Measurements from ENCODE around the gene CLMP. TPM values are rescaled to one million over a fixed set of nuclear protein-coding genes. Genes with fewer than 3 reads are reported as not detected.

Gene CLMP
- total and polyA plus RNA-seq, 3 donors from 2014 or later: 6.0 to 6.5 (median 6.3) TPM

DNA sequence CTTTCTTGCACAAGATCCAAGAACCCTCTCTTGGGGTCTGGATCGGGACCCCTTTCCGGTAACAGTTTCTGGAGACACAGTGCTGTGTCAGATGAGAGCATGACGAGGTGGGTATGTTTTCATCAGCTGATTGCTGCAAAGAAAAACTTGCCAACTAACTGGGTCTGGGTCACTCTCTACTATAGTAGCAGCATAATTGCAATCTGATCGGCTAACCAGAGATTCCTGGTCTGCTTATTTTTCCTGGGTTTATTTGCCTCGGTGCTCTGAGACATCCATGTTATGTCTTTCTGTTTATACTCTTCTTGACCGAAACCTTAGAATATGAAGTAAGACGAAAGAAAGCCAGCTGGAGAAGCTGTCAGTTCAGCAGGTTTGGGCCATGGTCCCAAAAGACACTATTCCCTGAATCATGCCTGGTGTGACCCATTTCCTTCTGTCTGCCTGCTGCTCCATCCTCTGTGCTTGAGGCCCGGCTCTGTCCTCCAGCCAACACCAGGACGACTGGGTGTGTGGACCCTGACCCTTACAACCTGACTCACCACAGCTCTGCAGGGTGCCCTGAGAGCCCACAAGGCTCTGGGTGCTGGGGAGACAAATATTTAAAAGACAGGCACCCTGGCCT, 24.1 kb upstream of the CLMP start:
- intact Hi-C loops (cut with DNase I; ENCODE audit: low total_unique reads): no loop called here
- Histone ChIP-seq H3K4me3 (no peak overlapping the region), H3K9me3 (no peaks in the 10 kb centered on the region), H3K4me1 (no peaks in the 10 kb centered on the region), H3K27ac (no peak overlapping the region), H3K27me3 (no peaks in the 10 kb centered on the region), H3K36me3 (ENCODE audit: low read depth, missing control alignments) (no peaks in the 10 kb centered on the region)
- DNase-seq: no peak
- TF ChIP-seq, protein P1, sequence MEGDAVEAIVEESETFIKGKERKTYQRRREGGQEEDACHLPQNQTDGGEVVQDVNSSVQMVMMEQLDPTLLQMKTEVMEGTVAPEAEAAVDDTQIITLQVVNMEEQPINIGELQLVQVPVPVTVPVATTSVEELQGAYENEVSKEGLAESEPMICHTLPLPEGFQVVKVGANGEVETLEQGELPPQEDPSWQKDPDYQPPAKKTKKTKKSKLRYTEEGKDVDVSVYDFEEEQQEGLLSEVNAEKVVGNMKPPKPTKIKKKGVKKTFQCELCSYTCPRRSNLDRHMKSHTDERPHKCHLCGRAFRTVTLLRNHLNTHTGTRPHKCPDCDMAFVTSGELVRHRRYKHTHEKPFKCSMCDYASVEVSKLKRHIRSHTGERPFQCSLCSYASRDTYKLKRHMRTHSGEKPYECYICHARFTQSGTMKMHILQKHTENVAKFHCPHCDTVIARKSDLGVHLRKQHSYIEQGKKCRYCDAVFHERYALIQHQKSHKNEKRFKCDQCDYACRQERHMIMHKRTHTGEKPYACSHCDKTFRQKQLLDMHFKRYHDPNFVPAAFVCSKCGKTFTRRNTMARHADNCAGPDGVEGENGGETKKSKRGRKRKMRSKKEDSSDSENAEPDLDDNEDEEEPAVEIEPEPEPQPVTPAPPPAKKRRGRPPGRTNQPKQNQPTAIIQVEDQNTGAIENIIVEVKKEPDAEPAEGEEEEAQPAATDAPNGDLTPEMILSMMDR (IDR thresholded peaks at IDR 0.05): no peak
- TF ChIP-seq POLR2A (IDR thresholded peaks at IDR 0.05): no peak
- 80 to 90% methylated on average over 8 to 9 of the region's 9 CpGs for WGBS, 2 donors

DNA sequence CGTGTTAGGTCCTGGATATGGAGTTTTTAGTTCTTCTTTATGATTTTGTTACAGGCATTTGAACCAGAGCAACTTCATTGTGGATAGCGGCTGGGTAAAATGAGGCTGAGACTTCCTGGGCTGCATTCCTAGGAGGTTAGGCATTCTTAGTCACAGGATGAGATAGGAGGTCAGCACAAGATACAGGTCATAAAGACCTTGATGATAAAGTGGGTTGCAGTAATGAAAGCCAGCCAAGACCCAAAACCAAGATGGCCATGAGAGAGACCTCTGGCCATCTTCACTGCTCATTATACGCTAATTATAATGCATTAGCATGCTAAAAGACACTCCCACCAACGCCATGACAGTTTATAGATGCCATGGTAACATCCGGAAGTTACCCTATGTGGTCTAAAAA, 23.4 kb upstream of the CLMP start:
- H3K4me1 ChIP-seq: no peaks in the 10 kb centered on the region
- H3K4me3 ChIP-seq: no peak overlapping the region
- intact Hi-C loops (cut with DNase I; ENCODE audit: low total_unique reads): no loop called here
- H3K9me3 ChIP-seq: no peaks in the 10 kb centered on the region
- TF ChIP-seq, protein P1 (IDR thresholded peaks at IDR 0.05): no peak
- no peak for TF ChIP-seq POLR2A (IDR thresholded peaks at IDR 0.05)
- H3K27ac ChIP-seq: no peak overlapping the region
- H3K36me3 ChIP-seq (ENCODE audit: low read depth, missing control alignments): no peaks in the 10 kb centered on the region
- no peaks in the 10 kb centered on the region for H3K27me3 ChIP-seq
- DNase-seq: no peak
- 74 to 75% methylated on average over 5 of the region's 5 CpGs for WGBS, 2 donors

DNA sequence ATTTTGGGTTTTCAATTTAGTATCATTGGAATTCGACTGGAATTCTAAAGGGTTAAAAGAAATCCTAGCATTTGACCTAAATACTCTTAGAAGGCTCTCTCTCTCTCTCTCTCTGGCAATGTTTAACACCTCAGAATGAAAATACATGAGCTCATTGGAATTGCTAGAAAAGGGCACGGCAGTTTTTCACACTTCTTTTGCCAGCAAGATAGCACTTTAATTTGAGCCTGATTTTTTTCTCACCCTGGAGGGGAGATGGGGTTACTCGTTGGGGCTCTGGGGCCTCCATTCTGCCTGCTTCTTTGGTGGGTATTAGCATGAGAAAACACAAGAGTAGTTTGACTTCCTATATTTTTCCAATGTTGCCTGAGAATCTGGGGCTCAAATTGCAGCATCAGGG, 22.8 kb upstream of the CLMP start:
- Histone ChIP-seq H3K4me3 (no peak overlapping the region), H3K9me3 (no peaks in the 10 kb centered on the region), H3K36me3 (ENCODE audit: low read depth, missing control alignments) (no peaks in the 10 kb centered on the region), H3K27me3 (no peaks in the 10 kb centered on the region), H3K4me1 (no peaks in the 10 kb centered on the region), H3K27ac (no peak overlapping the region)
- no peak for DNase-seq
- intact Hi-C loops (cut with DNase I; ENCODE audit: low total_unique reads): no loop called here
- WGBS, 2 donors: 31 to 38% methylated on average over 3 of the region's 3 CpGs
- no peak for TF ChIP-seq POLR2A (IDR thresholded peaks at IDR 0.05)

DNA sequence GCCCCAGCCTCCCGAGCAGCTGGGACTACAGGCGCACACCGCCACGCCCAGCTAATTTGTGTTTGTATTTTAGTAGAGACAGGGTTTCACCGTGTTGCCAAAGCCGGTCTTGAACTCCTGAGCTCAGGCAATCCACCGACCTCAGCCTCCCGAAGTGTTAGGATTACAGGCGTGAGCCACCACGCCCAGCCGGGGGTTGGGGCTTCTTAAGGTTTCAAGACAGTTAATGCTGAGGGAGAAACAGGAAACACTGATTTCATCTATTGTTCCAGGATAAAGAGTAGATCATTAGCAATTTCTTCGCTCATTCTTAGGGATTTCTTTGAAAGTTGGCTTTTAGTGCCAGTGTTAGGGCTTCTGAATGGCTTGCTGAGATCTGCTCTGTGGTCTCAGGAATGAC, 21.2 kb upstream of the CLMP start:
- no peak for DNase-seq
- Histone ChIP-seq H3K27me3 (no peaks in the 10 kb centered on the region), H3K9me3 (no peaks in the 10 kb centered on the region), H3K36me3 (ENCODE audit: low read depth, missing control alignments) (no peaks in the 10 kb centered on the region), H3K27ac (no peak overlapping the region), H3K4me3 (no peak overlapping the region), H3K4me1 (no peaks in the 10 kb centered on the region)
- intact Hi-C loops (cut with DNase I; ENCODE audit: low total_unique reads): no loop called here
- 66 to 79% methylated on average over 12 of the region's 12 CpGs for WGBS, 2 donors
- no peak for TF ChIP-seq POLR2A (IDR thresholded peaks at IDR 0.05)
- TF ChIP-seq, protein P1 (IDR thresholded peaks at IDR 0.05): no peak

DNA sequence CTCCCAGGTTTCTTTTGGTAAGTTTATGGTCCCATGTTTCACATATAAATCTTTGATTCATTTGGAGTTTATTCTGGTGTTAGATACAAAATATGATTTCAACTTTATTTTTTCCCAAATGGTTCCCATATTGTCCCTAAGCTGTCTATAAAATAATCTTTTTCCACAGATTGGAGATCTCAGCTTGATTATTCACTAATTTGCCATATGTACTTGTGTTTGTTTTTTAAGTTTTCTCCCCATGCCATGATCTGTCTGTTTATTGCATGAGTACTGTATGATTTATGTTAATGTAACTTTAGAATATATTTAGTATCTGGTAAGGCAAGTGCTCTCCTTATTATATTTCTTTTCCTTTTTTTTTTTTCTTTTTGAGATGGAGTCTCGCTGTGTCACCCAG, 19.9 kb upstream of the CLMP start:
- H3K27ac ChIP-seq: no peak overlapping the region
- DNase-seq: no peak
- H3K4me3 ChIP-seq: no peak overlapping the region
- H3K27me3 ChIP-seq: no peaks in the 10 kb centered on the region
- TF ChIP-seq, protein P1 (IDR thresholded peaks at IDR 0.05): no peak
- no peak for TF ChIP-seq POLR2A (IDR thresholded peaks at IDR 0.05)
- intact Hi-C loops (cut with DNase I; ENCODE audit: low total_unique reads): no loop called here
- H3K9me3 ChIP-seq: no peaks in the 10 kb centered on the region
- no peaks in the 10 kb centered on the region for H3K4me1 ChIP-seq
- 100% methylated on average over 1 of the region's 1 CpG for WGBS, 2 donors
- H3K36me3 ChIP-seq (ENCODE audit: low read depth, missing control alignments): no peaks in the 10 kb centered on the region

Measured in testis (tissue), 3 donors.